Measurements from ENCODE around the gene AFG1L.

DNA sequence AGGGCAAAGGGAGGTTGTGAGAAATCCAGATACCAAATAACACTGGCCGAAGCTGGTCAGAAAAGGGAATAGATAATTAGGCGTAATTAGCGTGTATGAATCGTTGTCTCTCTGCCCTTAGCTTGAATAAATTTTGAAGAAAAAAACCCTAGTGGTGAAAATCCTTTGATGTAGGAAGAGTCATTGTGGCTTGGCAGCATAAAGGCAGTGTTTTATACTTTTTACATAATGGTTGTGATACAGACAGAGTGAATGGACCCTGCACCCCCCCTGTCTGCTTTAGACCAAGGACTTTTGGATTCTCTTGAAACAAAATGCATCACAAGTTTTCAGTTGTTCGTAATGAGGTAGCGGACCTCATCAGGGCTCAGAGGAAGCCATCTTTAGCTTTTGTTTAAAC, 126.5 kb downstream of the AFG1L start:
- TF ChIP-seq, protein P1, sequence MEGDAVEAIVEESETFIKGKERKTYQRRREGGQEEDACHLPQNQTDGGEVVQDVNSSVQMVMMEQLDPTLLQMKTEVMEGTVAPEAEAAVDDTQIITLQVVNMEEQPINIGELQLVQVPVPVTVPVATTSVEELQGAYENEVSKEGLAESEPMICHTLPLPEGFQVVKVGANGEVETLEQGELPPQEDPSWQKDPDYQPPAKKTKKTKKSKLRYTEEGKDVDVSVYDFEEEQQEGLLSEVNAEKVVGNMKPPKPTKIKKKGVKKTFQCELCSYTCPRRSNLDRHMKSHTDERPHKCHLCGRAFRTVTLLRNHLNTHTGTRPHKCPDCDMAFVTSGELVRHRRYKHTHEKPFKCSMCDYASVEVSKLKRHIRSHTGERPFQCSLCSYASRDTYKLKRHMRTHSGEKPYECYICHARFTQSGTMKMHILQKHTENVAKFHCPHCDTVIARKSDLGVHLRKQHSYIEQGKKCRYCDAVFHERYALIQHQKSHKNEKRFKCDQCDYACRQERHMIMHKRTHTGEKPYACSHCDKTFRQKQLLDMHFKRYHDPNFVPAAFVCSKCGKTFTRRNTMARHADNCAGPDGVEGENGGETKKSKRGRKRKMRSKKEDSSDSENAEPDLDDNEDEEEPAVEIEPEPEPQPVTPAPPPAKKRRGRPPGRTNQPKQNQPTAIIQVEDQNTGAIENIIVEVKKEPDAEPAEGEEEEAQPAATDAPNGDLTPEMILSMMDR (IDR thresholded peaks at IDR 0.05), result no peak
- no peak for TF ChIP-seq POLR2A (IDR thresholded peaks at IDR 0.05)
